Esophagus muscularis mucosa (tissue), 4 donors: Measurements from ENCODE around the gene NEO1. TPM values are rescaled to one million over a fixed set of nuclear protein-coding genes. Genes with fewer than 3 reads are reported as not detected.
A peak's percentile ranks its signal among the peaks of the same experiment; 100 is the strongest.

Experiments used
- DNase-seq: peaks from one replicate; pipeline ENCODE4 v3.0.0-alpha.2; 2017; ENCODE audit errors: extremely low spot score
- H3K27ac ChIP-seq, 4 donors: fragments of 200-600 bp; sonication (generic); replicated peaks in 1 of 4; 1 replicate in 3 of 4; 2 replicates in 1 of 4; pipeline ENCODE4 v1.5.1; 2016 to 2019; ENCODE audit warnings: mild to moderate bottlenecking in 1 of 4
- H3K27me3 ChIP-seq, 4 donors: fragments of 200-600 bp; sonication (generic); one replicate each; pipeline versions ENCODE4 v1.5.1 to v1.6.0; 2016 to 2019
- H3K36me3 ChIP-seq, 4 donors: fragments of 200-600 bp; sonication (generic); one replicate each; pipeline ENCODE4 v1.5.1; 2016 to 2019
- H3K4me1 ChIP-seq, 4 donors: fragments of 200-600 bp; sonication (generic); one replicate each; pipeline ENCODE4 v1.5.1; 2016 to 2019
- H3K4me3 ChIP-seq, 4 donors: fragments of 200-600 bp; sonication (generic); 1 replicate in 2 of 4; 2 replicates in 2 of 4; pipeline ENCODE4 v1.5.1; 2016 to 2019; ENCODE audit warnings: mild to moderate bottlenecking in 4 of 4, moderate library complexity in 1 of 4
- H3K9me3 ChIP-seq, 4 donors: fragments of 200-600 bp; sonication (generic); 1 replicate in 3 of 4; 2 replicates in 1 of 4; pipeline ENCODE4 v1.5.1; 2016 to 2019
- EP300 ChIP-seq: sonication (generic); formaldehyde crosslinking; IDR thresholded peaks from one replicate; pipeline ENCODE4 v1.6.1; 2017; ENCODE audit warnings: antibody characterized with exemption
- POLR2A ChIP-seq: fragments of 450-650 bp; IDR thresholded peaks from one replicate; pipeline ENCODE4 v1.6.1; 2017; ENCODE audit warnings: antibody characterized with exemption, moderate library complexity, mild to moderate bottlenecking, low read depth
- POLR2AphosphoS5 ChIP-seq, 2 donors: sonication (generic); formaldehyde crosslinking; IDR thresholded peaks; one replicate each; pipeline ENCODE4 v1.6.1; 2017; ENCODE audit warnings: antibody characterized with exemption in 2 of 2
- WGBS: methylation state at CpG from one replicate; pipeline ENCODE4 v1.1.5; 2018; 5-methylcytosine and 5-hydroxymethylcytosine counted together
- intact Hi-C: fragments of 100-400 bp; cut with DNase I; formaldehyde crosslinking; loops from one replicate; pipeline ENCODE4 v1.15.1; 2023
- total RNA-seq, 4 donors: library from RNA; depleted of rRNA; stranded (reverse); fragments of >200 nt; gene quantifications; one replicate each; pipeline versions ENCODE4 v1.1.0 to v1.2.1, GENCODE V29; 2016
- TF ChIP-seq, protein P1 (sequence below), 3 experiments: fragments of 200-600 bp in 2 of 3; fragments of 450-650 bp in 1 of 3; sonication (generic) in 2 of 3; IDR thresholded peaks; one replicate each; pipeline ENCODE4 v1.5.1; 2017 to 2019; ENCODE audit warnings: antibody characterized with exemption in 3 of 3, mild to moderate bottlenecking in 2 of 3, moderate library complexity in 1 of 3

Gene NEO1
- total RNA-seq, 4 donors from 2014 or later, result 38.2 to 61.2 (median 53.5) TPM

DNA sequence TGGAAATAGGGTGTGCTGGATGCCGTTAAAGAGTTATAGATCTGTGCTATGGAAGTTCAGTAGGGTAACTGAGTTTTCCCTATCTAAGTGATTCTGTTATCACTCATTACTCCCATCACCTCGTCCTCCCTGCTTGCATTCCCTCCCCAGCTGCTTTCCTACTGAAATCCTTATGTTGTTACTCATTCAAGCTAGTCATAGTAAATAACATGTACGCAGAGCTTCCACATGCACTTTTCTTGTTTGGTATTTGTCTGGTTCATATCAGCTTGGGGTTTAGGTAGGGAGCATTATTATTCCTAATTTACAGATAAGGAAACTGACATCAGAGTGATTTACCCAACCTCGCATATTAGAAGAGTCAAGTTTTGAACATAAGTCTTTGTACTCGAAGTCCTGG, 181.4 kb downstream of the NEO1 start:
- 92% methylated on average over 5 of the region's 5 CpGs for WGBS
- H3K9me3 ChIP-seq, result no peaks in the 10 kb centered on the region
- no peak overlapping the region for H3K27ac ChIP-seq
- TF ChIP-seq POLR2A (no peak), POLR2AphosphoS5 (IDR thresholded peaks at IDR 0.05) (no peak), EP300 (no peak)
- TF ChIP-seq, protein P1, sequence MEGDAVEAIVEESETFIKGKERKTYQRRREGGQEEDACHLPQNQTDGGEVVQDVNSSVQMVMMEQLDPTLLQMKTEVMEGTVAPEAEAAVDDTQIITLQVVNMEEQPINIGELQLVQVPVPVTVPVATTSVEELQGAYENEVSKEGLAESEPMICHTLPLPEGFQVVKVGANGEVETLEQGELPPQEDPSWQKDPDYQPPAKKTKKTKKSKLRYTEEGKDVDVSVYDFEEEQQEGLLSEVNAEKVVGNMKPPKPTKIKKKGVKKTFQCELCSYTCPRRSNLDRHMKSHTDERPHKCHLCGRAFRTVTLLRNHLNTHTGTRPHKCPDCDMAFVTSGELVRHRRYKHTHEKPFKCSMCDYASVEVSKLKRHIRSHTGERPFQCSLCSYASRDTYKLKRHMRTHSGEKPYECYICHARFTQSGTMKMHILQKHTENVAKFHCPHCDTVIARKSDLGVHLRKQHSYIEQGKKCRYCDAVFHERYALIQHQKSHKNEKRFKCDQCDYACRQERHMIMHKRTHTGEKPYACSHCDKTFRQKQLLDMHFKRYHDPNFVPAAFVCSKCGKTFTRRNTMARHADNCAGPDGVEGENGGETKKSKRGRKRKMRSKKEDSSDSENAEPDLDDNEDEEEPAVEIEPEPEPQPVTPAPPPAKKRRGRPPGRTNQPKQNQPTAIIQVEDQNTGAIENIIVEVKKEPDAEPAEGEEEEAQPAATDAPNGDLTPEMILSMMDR (IDR thresholded peaks at IDR 0.05), result no peak
- H3K4me3 ChIP-seq, result no peak overlapping the region
- peaks cover 0 to 10% (median 7%) of the 10 kb centered on the region in 4 donors for H3K4me1 ChIP-seq
- H3K27me3 ChIP-seq, result no peaks in the 10 kb centered on the region
- DNase-seq, result no peak
- H3K36me3 ChIP-seq, result peaks cover 0 to 13% (median 7%) of the 10 kb centered on the region in 4 donors
- intact Hi-C loops, result no loop called here

DNA sequence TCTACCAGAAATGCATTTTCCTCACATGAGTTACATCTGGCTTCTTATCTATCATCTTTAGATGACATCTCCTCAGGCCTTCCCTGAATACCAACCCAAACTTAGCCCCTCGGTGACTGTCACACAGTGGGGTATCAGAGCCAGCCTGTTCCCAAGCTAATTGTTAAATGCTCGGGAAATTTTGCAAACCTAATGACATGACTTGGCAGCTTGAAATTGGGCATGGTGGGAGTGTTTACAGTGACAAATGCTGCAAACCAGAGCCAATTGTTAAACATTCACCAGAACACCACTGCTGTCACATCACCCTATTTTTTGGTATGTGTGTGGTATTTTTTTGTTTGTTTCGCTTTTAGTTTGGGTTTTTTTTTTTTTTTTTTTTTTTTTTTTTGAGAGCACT, 185.6 kb downstream of the NEO1 start:
- H3K4me3 ChIP-seq, result no peak overlapping the region
- no peaks in the 10 kb centered on the region for H3K9me3 ChIP-seq
- intact Hi-C loops, result no loop called here
- TF ChIP-seq, protein P1 (IDR thresholded peaks at IDR 0.05), result no peak
- no peak for TF ChIP-seq POLR2AphosphoS5 (IDR thresholded peaks at IDR 0.05)
- TF ChIP-seq POLR2A, result no peak
- no peak for TF ChIP-seq EP300
- no peaks in the 10 kb centered on the region for H3K27me3 ChIP-seq
- peaks cover 0 to 19% (median 7%) of the 10 kb centered on the region in 4 donors for H3K36me3 ChIP-seq
- 49% methylated on average over 3 of the region's 3 CpGs for WGBS
- peaks cover 0 to 15% (median 11%) of the 10 kb centered on the region in 4 donors for H3K4me1 ChIP-seq
- no peak overlapping the region for H3K27ac ChIP-seq
- DNase-seq, result no peak

DNA sequence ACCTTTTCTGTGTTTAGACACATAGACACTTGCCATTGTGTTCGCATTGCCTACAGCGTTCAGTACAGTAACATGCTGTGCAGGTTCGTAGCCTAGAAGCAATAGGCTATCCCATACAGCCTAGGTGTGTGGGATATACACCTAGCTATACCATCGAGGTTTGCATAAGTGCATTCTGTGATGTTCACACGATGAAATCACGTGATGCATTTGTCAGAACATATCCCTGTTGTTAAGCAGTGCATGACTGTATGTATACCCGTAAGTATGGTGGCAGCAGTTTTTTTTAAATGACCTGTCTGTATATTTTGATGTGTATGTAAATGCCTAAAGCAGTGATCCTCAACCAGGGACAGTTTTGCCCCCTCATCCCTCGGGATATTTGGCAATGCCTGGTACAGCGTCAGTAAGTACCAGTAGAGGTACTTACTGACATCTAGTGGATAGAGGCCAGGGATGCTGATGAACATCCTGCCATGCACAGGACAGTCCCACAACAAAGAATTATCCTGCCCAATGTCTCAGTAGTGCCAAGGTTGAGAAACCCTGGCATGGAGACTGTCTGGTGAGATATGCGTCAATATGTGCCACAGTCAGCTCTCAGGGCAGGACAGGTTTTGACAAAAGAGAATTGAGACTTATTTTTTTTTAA, 187.4 kb downstream of the NEO1 start:
- intact Hi-C loops, result loop anchor here (2.0 kb wide), 1 partner anchor 33 kb away; no protein-coding TSS in a partner anchor

DNA sequence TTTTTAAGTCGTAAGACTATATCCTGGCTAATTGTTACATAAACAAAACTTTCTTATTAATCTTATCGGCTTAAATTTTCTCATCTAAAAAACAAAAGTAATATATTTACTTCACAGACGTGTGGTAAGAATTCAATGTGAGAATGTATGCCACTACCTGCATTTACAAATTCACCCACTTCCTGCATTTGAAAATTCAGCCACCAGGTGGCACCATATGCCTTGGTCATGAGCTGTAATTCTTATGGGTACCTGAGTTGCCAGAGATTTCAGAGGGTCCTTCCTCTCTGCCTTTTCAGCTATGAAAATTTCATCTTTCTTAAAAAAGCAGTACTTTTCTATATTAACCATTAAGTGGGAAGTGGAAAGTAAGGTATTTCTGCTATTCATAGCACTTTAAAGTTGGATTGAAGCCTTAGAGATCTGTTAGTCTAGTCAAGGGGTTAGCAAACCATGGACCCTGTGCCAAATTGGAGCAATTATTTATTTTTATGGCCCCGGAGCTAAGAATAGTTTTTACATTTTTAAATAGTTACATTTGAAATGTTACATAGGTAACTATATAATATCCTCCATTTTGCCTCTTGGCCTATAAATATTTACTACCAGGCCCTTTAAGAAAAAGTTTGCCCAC, 188.7 kb downstream of the NEO1 start:
- no peak overlapping the region for H3K27ac ChIP-seq
- H3K9me3 ChIP-seq, result no peaks in the 10 kb centered on the region
- no peak for DNase-seq
- no peaks in the 10 kb centered on the region for H3K27me3 ChIP-seq
- H3K36me3 ChIP-seq, result peaks cover 0 to 33% (median 11%) of the 10 kb centered on the region in 4 donors
- TF ChIP-seq, protein P1 (IDR thresholded peaks at IDR 0.05), result peak; percentile 84 to 92 (median 84)
- TF ChIP-seq POLR2AphosphoS5 (IDR thresholded peaks at IDR 0.05), result no peak
- H3K4me1 ChIP-seq, result peaks cover 0 to 16% (median 12%) of the 10 kb centered on the region in 4 donors
- 36% methylated on average over 4 of the region's 4 CpGs for WGBS
- intact Hi-C loops, result loop anchor here (2.0 kb wide), 1 partner anchor 32 kb away; no protein-coding TSS in a partner anchor
- no peak overlapping the region for H3K4me3 ChIP-seq

More for the DNA sequence above, 187.4 kb downstream of the NEO1 start:
- DNase-seq, result no peak
- H3K27me3 ChIP-seq, result no peaks in the 10 kb centered on the region
- no peak for TF ChIP-seq POLR2A
- TF ChIP-seq EP300, result no peak
- no peak for TF ChIP-seq POLR2AphosphoS5 (IDR thresholded peaks at IDR 0.05)
- TF ChIP-seq, protein P1 (IDR thresholded peaks at IDR 0.05), result no peak
- WGBS, result 82% methylated on average over 8 of the region's 10 CpGs
- peaks cover 0 to 27% (median 10%) of the 10 kb centered on the region in 4 donors for H3K36me3 ChIP-seq
- H3K4me3 ChIP-seq, result no peak overlapping the region
- no peaks in the 10 kb centered on the region for H3K9me3 ChIP-seq
- no peak overlapping the region for H3K27ac ChIP-seq
- peaks cover 0 to 15% (median 11%) of the 10 kb centered on the region in 4 donors for H3K4me1 ChIP-seq
